Peyer's patch (tissue), 4 donors: Measurements from ENCODE around the gene C11orf71. TPM values are rescaled to one million over a fixed set of nuclear protein-coding genes. Genes with fewer than 3 reads are reported as not detected.

Experiments
- DNase-seq, 3 donors: peaks; one replicate each; pipeline ENCODE4 v3.0.0-alpha.2; 2017 to 2019
- H3K27ac ChIP-seq, 4 donors: fragments of 200-600 bp; sonication (generic); one replicate each; pipeline ENCODE4 v1.5.1; 2016 to 2019
- H3K27me3 ChIP-seq, 2 donors: fragments of 200-600 bp; sonication (generic); one replicate each; pipeline ENCODE4 v1.5.1; 2019
- H3K36me3 ChIP-seq, 3 donors: fragments of 200-600 bp; sonication (generic); one replicate each; pipeline ENCODE4 v1.5.1; 2016 to 2019
- H3K4me1 ChIP-seq, 4 donors: fragments of 200-600 bp; sonication (generic); one replicate each; pipeline ENCODE4 v1.5.1; 2016 to 2019
- H3K4me3 ChIP-seq, 4 donors: fragments of 200-600 bp; sonication (generic); 1 replicate in 3 of 4; 2 replicates in 1 of 4; pipeline ENCODE4 v1.5.1; 2016 to 2019; ENCODE audit warnings: mild to moderate bottlenecking in 1 of 4
- H3K9me3 ChIP-seq, 4 donors: fragments of 200-600 bp; sonication (generic); one replicate each; pipeline ENCODE4 v1.5.1; 2016 to 2019; ENCODE audit warnings: mild to moderate bottlenecking in 1 of 4
- POLR2A ChIP-seq, 2 donors: fragments of 450-650 bp; IDR thresholded peaks; one replicate each; pipeline ENCODE4 v1.5.1; 2017; ENCODE audit warnings: antibody characterized with exemption in 2 of 2, mild to moderate bottlenecking in 2 of 2, moderate library complexity in 2 of 2
- total RNA-seq, 4 donors: library from RNA; depleted of rRNA; stranded (reverse); fragments of >200 nt; gene quantifications; one replicate each; pipeline ENCODE4 v1.1.0, GENCODE V29; 2016
- TF ChIP-seq, protein P1 (sequence below), 6 experiments: fragments of 450-650 bp in 4 of 6; fragments of 200-600 bp in 2 of 6; sonication (generic) in 1 of 6; IDR thresholded peaks; one replicate each; pipeline ENCODE4 v1.5.1; 2017 to 2019; ENCODE audit warnings: antibody characterized with exemption in 6 of 6, mild to moderate bottlenecking in 3 of 6, moderate library complexity in 1 of 6

C11orf71 gene
- total RNA-seq, 4 donors from 2014 or later = 5.9 to 15.4 (median 12.1) TPM

DNA sequence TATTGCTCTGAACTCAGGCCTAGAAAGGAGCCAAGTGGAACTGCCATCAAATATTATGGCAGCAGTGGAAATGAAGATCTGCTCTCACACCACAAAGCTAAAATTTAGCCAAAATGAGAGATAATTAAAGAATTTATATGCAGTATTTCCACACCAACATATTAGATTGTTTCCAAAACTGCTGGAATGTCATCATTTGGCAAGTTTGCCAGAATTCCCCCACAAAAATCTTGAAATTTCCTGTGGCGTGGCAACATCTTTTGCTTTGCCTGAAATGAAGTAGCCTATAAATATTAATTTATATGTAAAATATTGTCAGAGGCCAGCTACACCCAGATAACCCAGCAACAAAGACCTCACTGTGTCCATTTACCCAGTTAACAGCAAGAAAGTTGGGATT lies 13.8 kb downstream of the C11orf71 start:
- no peak for TF ChIP-seq POLR2A (IDR thresholded peaks at IDR 0.05)
- TF ChIP-seq, protein P1, sequence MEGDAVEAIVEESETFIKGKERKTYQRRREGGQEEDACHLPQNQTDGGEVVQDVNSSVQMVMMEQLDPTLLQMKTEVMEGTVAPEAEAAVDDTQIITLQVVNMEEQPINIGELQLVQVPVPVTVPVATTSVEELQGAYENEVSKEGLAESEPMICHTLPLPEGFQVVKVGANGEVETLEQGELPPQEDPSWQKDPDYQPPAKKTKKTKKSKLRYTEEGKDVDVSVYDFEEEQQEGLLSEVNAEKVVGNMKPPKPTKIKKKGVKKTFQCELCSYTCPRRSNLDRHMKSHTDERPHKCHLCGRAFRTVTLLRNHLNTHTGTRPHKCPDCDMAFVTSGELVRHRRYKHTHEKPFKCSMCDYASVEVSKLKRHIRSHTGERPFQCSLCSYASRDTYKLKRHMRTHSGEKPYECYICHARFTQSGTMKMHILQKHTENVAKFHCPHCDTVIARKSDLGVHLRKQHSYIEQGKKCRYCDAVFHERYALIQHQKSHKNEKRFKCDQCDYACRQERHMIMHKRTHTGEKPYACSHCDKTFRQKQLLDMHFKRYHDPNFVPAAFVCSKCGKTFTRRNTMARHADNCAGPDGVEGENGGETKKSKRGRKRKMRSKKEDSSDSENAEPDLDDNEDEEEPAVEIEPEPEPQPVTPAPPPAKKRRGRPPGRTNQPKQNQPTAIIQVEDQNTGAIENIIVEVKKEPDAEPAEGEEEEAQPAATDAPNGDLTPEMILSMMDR (IDR thresholded peaks at IDR 0.05) = no peak
- no peak for DNase-seq
- no peaks in the 10 kb centered on the region for H3K36me3 ChIP-seq
- H3K4me1 ChIP-seq = no peaks in the 10 kb centered on the region
- no peak overlapping the region for H3K4me3 ChIP-seq
- no peaks in the 10 kb centered on the region for H3K27me3 ChIP-seq
- no peaks in the 10 kb centered on the region for H3K9me3 ChIP-seq
- H3K27ac ChIP-seq = no peak overlapping the region

DNA sequence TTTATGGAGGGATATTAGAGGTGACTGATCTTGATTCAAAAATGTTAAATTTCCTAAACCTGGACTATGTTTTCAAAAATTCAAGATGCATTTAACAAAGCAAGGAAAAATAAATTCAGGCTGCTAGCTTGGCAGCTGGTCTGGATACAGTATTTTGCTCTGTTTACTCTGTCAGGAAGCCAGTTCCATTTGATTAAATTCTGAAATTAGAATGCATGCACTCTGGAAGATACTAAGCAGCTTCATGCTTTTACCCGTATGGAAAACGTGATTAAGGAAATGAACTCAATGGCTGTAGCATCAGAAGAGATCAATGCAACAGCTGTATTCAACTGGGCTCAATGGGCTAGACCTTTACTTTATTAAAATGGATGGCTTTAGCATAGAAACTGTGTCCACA lies 14.2 kb downstream of the C11orf71 start:
- no peak for DNase-seq
- H3K4me1 ChIP-seq = no peaks in the 10 kb centered on the region
- no peaks in the 10 kb centered on the region for H3K9me3 ChIP-seq
- H3K4me3 ChIP-seq = no peak overlapping the region
- TF ChIP-seq POLR2A (IDR thresholded peaks at IDR 0.05) = no peak
- TF ChIP-seq, protein P1 (IDR thresholded peaks at IDR 0.05) = no peak
- no peaks in the 10 kb centered on the region for H3K27me3 ChIP-seq
- no peaks in the 10 kb centered on the region for H3K36me3 ChIP-seq
- H3K27ac ChIP-seq = no peak overlapping the region

DNA sequence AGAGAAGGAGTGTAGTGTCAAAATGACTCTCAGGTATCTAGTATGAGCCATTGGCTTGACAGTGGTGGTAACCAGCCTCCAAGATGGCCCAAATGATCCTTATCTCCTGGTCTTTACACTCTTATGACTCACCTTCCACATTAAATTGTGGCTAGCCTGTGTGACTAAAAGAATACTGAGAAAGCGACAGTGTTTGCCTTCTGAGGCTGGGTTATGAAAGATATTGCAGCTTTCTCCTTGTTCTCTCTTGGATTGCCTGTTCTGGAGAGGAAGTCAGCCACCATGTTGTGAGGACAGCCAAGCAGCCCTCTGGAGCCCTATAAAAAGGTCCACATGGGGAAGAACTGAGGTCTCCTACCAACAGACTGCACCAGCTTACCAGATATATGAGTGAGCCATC lies 15.8 kb downstream of the C11orf71 start:
- H3K4me1 ChIP-seq = no peaks in the 10 kb centered on the region
- TF ChIP-seq, protein P1 (IDR thresholded peaks at IDR 0.05) = no peak
- TF ChIP-seq POLR2A (IDR thresholded peaks at IDR 0.05) = no peak
- H3K36me3 ChIP-seq = no peaks in the 10 kb centered on the region
- no peaks in the 10 kb centered on the region for H3K27me3 ChIP-seq
- no peak overlapping the region for H3K4me3 ChIP-seq
- no peak overlapping the region for H3K27ac ChIP-seq
- H3K9me3 ChIP-seq = no peaks in the 10 kb centered on the region
- DNase-seq = no peak

DNA sequence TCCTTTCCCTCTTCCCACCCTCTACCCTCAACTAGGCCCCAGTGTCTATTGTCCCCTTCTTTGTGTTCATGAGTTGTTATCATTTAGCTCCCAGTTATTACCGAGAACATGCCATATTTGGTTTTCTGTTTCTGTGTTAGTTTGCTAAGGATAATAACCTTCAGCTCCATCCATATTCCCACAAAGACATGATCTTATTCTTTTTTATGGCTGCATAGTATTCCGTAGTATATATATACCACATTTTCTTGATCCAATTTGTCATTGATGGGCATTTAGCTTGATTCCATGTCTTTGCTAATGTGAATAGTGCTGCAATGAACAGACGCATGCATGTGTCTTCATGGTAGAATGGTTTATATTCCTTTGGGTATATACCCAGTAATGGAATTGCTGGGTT lies 17.8 kb downstream of the C11orf71 start:
- Histone ChIP-seq H3K27ac (no peak overlapping the region), H3K4me1 (no peaks in the 10 kb centered on the region), H3K27me3 (no peaks in the 10 kb centered on the region), H3K4me3 (no peak overlapping the region), H3K36me3 (no peaks in the 10 kb centered on the region), H3K9me3 (no peaks in the 10 kb centered on the region)
- TF ChIP-seq, protein P1 (IDR thresholded peaks at IDR 0.05) = no peak
- no peak for TF ChIP-seq POLR2A (IDR thresholded peaks at IDR 0.05)
- DNase-seq = no peak

DNA sequence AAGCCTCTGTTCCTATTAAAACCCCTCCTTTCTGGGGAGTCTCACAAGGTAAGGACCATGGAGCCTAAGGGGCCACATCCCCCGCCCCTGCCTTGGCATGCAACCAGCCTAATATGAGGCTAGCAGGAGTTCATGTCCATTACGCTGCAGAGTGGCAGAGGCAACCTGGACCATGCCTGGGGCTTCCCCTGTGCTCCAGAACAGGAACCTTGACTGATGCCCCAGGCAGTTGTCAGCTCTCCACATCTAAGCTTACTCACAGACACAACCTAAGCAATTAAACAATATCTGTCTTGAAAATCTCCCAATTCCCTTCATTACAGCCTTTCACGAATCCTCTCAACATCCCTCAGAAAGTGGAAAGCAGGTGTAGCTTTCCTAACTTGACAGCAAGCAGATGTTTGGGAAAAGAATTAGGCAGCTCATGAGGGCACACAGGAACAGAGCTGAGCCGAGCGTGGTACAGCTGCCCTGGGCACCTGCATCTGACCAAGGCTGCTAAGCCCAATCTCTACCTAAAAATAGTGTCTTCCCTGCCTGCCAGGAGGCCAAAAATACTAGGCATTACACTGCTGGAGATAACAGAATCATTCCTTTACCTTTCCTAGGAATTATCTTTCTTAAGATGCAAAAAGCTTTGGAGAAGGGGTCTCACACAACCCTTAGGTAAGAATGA lies 20.8 kb downstream of the C11orf71 start:
- H3K4me3 ChIP-seq = no peak overlapping the region
- H3K36me3 ChIP-seq = no peaks in the 10 kb centered on the region
- H3K27ac ChIP-seq = no peak overlapping the region
- no peak for TF ChIP-seq POLR2A (IDR thresholded peaks at IDR 0.05)
- TF ChIP-seq, protein P1 (IDR thresholded peaks at IDR 0.05) = no peak
- H3K9me3 ChIP-seq = no peaks in the 10 kb centered on the region
- no peaks in the 10 kb centered on the region for H3K27me3 ChIP-seq
- DNase-seq = no peak
- no peaks in the 10 kb centered on the region for H3K4me1 ChIP-seq
